ENCODE data around the gene MICAL2. TPM values are rescaled to one million over a fixed set of nuclear protein-coding genes. Genes with fewer than 3 reads are reported as not detected.

Gene MICAL2
- total and polyA plus RNA-seq, 7 donors, result 6.8 to 45.7 (median 15.0) TPM

DNA sequence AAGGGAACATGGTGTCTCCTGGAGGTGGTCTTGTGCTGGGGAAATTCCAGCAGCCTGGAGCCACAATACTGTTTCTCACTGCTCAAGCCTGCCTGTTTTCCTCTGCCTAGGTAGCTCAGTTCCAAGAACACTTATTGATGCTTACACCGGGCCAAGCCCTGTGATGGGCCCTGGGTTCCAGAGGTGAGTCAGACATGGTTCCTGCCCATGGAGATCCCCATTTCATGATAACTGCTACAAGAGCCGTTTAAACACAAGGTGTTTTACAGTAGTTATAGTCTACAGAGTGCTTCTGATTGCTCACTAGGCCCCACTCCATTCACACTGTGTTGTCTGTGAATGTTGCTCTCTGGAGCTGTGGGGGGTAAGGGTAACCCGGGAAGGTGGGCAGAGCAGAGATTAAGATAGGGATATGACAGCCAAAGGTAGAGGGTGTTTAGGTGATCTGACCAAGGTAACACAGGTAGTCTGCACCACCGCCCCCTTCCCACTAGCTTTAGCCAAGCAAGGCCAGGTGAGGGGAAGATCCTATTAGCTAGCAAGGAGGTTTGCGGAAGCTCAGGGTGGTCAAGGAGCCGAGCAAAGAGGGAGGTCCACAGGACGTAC lies 696 bp upstream of the MICAL2 start:
- TF ChIP-seq, protein P1, sequence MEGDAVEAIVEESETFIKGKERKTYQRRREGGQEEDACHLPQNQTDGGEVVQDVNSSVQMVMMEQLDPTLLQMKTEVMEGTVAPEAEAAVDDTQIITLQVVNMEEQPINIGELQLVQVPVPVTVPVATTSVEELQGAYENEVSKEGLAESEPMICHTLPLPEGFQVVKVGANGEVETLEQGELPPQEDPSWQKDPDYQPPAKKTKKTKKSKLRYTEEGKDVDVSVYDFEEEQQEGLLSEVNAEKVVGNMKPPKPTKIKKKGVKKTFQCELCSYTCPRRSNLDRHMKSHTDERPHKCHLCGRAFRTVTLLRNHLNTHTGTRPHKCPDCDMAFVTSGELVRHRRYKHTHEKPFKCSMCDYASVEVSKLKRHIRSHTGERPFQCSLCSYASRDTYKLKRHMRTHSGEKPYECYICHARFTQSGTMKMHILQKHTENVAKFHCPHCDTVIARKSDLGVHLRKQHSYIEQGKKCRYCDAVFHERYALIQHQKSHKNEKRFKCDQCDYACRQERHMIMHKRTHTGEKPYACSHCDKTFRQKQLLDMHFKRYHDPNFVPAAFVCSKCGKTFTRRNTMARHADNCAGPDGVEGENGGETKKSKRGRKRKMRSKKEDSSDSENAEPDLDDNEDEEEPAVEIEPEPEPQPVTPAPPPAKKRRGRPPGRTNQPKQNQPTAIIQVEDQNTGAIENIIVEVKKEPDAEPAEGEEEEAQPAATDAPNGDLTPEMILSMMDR (IDR thresholded peaks at IDR 0.05), result no peak
- Histone ChIP-seq H3K27ac (peak overlapping the region; percentile 85), H3K4me3 (peak overlapping the region; percentile 80), H3K27me3 (ENCODE audit: insufficient read depth in 3 of 3, low read length in 2 of 3) (no peaks in the 10 kb centered on the region), H3K36me3 (ENCODE audit: insufficient read depth in 1 of 2, low read depth in 1 of 2) (no peaks in the 10 kb centered on the region), H3K9me3 (no peaks in the 10 kb centered on the region), H3K4me1 (peaks cover 11% of the 10 kb centered on the region)
- 45 to 50% (median 48%) methylated on average over 7 of the region's 7 CpGs for WGBS, 3 donors
- no peak for DNase-seq
- intact Hi-C loops (cut with DNase I), result no loop called here
- ATAC-seq, result no peak

GRCh38 chr11:12110714-12111548 lies 541 bp downstream of the MICAL2 start:
- 10 to 15% (median 12%) methylated on average over 41 to 67 of the region's 67 CpGs for WGBS, 3 donors
- H3K4me1 ChIP-seq, result peaks cover 11% of the 10 kb centered on the region
- H3K9me3 ChIP-seq, result no peaks in the 10 kb centered on the region
- DNase-seq (peak; percentile 24 to 63), ATAC-seq (peak; percentile 6 to 57 (median 13))
- intact Hi-C loops (cut with DNase I), result no loop called here
- no peaks in the 10 kb centered on the region for H3K27me3 ChIP-seq (ENCODE audit: insufficient read depth in 3 of 3, low read length in 2 of 3)
- no peaks in the 10 kb centered on the region for H3K36me3 ChIP-seq (ENCODE audit: insufficient read depth in 1 of 2, low read depth in 1 of 2)
- TF ChIP-seq, protein P1 (IDR thresholded peaks at IDR 0.05), result no peak
- peak overlapping the region; percentile 80 for H3K4me3 ChIP-seq
- peak overlapping the region; percentile 85 for H3K27ac ChIP-seq

GRCh38 chr11:12111549-12112520 lies 1.4 kb downstream of the MICAL2 start:
- Histone ChIP-seq H3K4me1 (peaks cover 11% of the 10 kb centered on the region), H3K4me3 (peak overlapping the region; percentile 80)
- TF ChIP-seq, protein P1 (IDR thresholded peaks at IDR 0.05), result no peak

DNA sequence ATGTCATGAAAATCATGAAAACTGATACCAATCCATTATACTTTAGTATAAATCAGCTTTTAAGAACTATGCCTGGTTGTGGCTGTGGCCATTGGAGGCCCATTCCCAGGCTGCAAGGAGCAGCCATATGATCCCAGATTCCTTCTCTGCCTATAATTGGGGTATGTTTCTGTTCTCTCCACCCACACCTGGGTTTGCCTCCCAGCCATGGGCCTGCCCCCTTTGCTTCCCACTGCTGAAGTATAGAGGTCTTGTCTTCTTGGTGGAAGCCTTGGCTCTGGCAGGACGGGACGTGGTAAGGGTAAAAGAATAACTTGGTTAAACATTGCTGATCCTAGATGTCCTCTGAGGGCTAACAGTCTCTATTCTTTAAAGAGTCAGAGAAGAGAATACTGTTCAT lies 2.4 kb downstream of the MICAL2 start:
- ATAC-seq (no peak), DNase-seq (no peak)
- Histone ChIP-seq H3K4me1 (peaks cover 11% of the 10 kb centered on the region), H3K27ac (no peak overlapping the region), H3K27me3 (ENCODE audit: insufficient read depth in 3 of 3, low read length in 2 of 3) (no peaks in the 10 kb centered on the region), H3K4me3 (no peak overlapping the region), H3K36me3 (ENCODE audit: insufficient read depth in 1 of 2, low read depth in 1 of 2) (no peaks in the 10 kb centered on the region), H3K9me3 (no peaks in the 10 kb centered on the region)
- TF ChIP-seq, protein P1 (IDR thresholded peaks at IDR 0.05), result no peak
- 95 to 96% (median 96%) methylated on average over 2 of the region's 2 CpGs for WGBS, 3 donors
- intact Hi-C loops (cut with DNase I), result no loop called here

More at GRCh38 chr11:12111549-12112520, 1.4 kb downstream of the MICAL2 start:
- no peak for ATAC-seq
- Histone ChIP-seq H3K9me3 (no peaks in the 10 kb centered on the region), H3K27me3 (ENCODE audit: insufficient read depth in 3 of 3, low read length in 2 of 3) (no peaks in the 10 kb centered on the region), H3K27ac (no peak overlapping the region), H3K36me3 (ENCODE audit: insufficient read depth in 1 of 2, low read depth in 1 of 2) (no peaks in the 10 kb centered on the region)
- intact Hi-C loops (cut with DNase I), result no loop called here
- 69 to 82% (median 74%) methylated on average over 12 of the region's 12 CpGs for WGBS, 3 donors
- no peak for DNase-seq

All from psoas muscle (tissue), 8 donors.